H9 (cell line): ENCODE data around the gene ASCC1. TPM values are rescaled to one million over a fixed set of nuclear protein-coding genes. Genes with fewer than 3 reads are reported as not detected.

Source experiments
- DNase-seq: peaks from one replicate; pipeline ENCODE4 v3.0.0-alpha.2; 2017
- H2AFZ ChIP-seq: one replicate; pipeline ENCODE4 v1.6.1; 2013; ENCODE audit warnings: mild to moderate bottlenecking, low read length, control low read depth, moderate library complexity
- H2AK5ac ChIP-seq: 2 replicates; pipeline ENCODE4 v1.6.1; 2013; ENCODE audit warnings: low read length, control low read depth, mixed read lengths; ENCODE audit not compliant: insufficient read length
- H2BK120ac ChIP-seq: one replicate; pipeline ENCODE4 v1.6.1; 2013; ENCODE audit warnings: low read depth, mild to moderate bottlenecking, low read length, control low read depth, inconsistent platforms; ENCODE audit not compliant: poor library complexity, severe bottlenecking
- H2BK12ac ChIP-seq: 2 replicates; pipeline ENCODE4 v1.6.1; 2013; ENCODE audit warnings: low read length, control low read depth, mixed read lengths, low read depth; ENCODE audit not compliant: insufficient read length
- H2BK15ac ChIP-seq: 2 replicates; pipeline ENCODE4 v1.6.1; 2013; ENCODE audit warnings: low read depth, low read length, control low read depth
- H2BK20ac ChIP-seq: one replicate; pipeline ENCODE4 v1.6.1; 2013; ENCODE audit warnings: low read depth, mild to moderate bottlenecking, low read length, control low read depth, inconsistent platforms; ENCODE audit not compliant: poor library complexity, severe bottlenecking
- H2BK5ac ChIP-seq: 2 replicates; pipeline ENCODE4 v1.6.1; 2013; ENCODE audit warnings: low read length, control low read depth, mixed read lengths; ENCODE audit not compliant: insufficient read length
- H3K14ac ChIP-seq: 2 replicates; pipeline ENCODE4 v1.6.1; 2013; ENCODE audit warnings: low read length, control low read depth; ENCODE audit not compliant: insufficient read depth
- H3K18ac ChIP-seq: 2 replicates; pipeline ENCODE4 v1.6.1; 2013; ENCODE audit warnings: low read depth, mild to moderate bottlenecking, mixed read lengths, low read length, control low read depth; ENCODE audit not compliant: insufficient read length
- H3K23ac ChIP-seq: 2 replicates; pipeline ENCODE4 v1.6.1; 2013; ENCODE audit warnings: low read length, control low read depth, mixed read lengths, low read depth; ENCODE audit not compliant: insufficient read length
- H3K23me2 ChIP-seq: 2 replicates; pipeline ENCODE4 v1.6.1; 2013; ENCODE audit warnings: low read depth, mild to moderate bottlenecking, mixed read lengths, low read length, control low read depth; ENCODE audit not compliant: insufficient read length, poor library complexity, severe bottlenecking
- H3K27ac ChIP-seq: 2 replicates; pipeline ENCODE4 v1.5.1; 2013; ENCODE audit warnings: low read length, control low read depth, mixed read lengths, low read depth; ENCODE audit not compliant: insufficient read length
- H3K27me3 ChIP-seq: 2 replicates; pipeline ENCODE4 v1.6.1; 2013; ENCODE audit warnings: low read length, control low read depth, inconsistent platforms; ENCODE audit not compliant: insufficient read depth
- H3K4ac ChIP-seq: 2 replicates; pipeline ENCODE4 v1.6.1; 2013; ENCODE audit warnings: low read depth, mild to moderate bottlenecking, control low read depth, inconsistent platforms, low read length, moderate library complexity
- H3K4me1 ChIP-seq: 2 replicates; pipeline ENCODE4 v1.6.1; 2013; ENCODE audit warnings: low read length, control low read depth, inconsistent platforms; ENCODE audit not compliant: insufficient read depth
- H3K4me2 ChIP-seq: 2 replicates; pipeline ENCODE4 v1.6.1; 2013; ENCODE audit warnings: low read length, control low read depth, mixed read lengths; ENCODE audit not compliant: insufficient read length, insufficient read depth
- H3K56ac ChIP-seq: 2 replicates; pipeline ENCODE4 v1.6.1; 2013; ENCODE audit warnings: low read depth, mild to moderate bottlenecking, mixed read lengths, low read length, control low read depth; ENCODE audit not compliant: insufficient read length
- H3K79me1 ChIP-seq: 2 replicates; pipeline ENCODE4 v1.6.1; 2013; ENCODE audit warnings: low read depth, mild to moderate bottlenecking, moderate library complexity, low read length, control low read depth, inconsistent platforms; ENCODE audit not compliant: insufficient read depth, poor library complexity, severe bottlenecking
- H3K79me2 ChIP-seq: 2 replicates; pipeline ENCODE4 v1.6.1; 2013; ENCODE audit warnings: low read length, control low read depth, inconsistent platforms; ENCODE audit not compliant: insufficient read depth
- H3K9ac ChIP-seq: 2 replicates; pipeline ENCODE4 v1.6.1; 2013; ENCODE audit warnings: low read length, control low read depth, mixed read lengths; ENCODE audit not compliant: insufficient read length; ENCODE audit errors: extremely low read depth
- H3K9me3 ChIP-seq: one replicate; pipeline ENCODE4 v1.6.1; 2013; ENCODE audit warnings: low read depth, low read length, inconsistent platforms; ENCODE audit not compliant: control insufficient read depth
- H3T11ph ChIP-seq: one replicate; pipeline ENCODE4 v1.6.1; 2013; ENCODE audit warnings: mild to moderate bottlenecking, low read length, control low read depth, inconsistent platforms
- H4K20me1 ChIP-seq: one replicate; pipeline ENCODE4 v1.6.1; 2013; ENCODE audit not compliant: control insufficient read depth, insufficient read length, insufficient read depth
- H4K5ac ChIP-seq: 2 replicates; pipeline ENCODE4 v1.6.1; 2013; ENCODE audit warnings: low read depth, mild to moderate bottlenecking, mixed read lengths, low read length, control low read depth; ENCODE audit not compliant: insufficient read length
- H4K8ac ChIP-seq: replicated peaks from 2 replicates; pipeline ENCODE4 v1.6.1; 2013; ENCODE audit warnings: low read length, control low read depth, mixed read lengths, low read depth; ENCODE audit not compliant: insufficient read length
- H4K91ac ChIP-seq: 2 replicates; pipeline ENCODE4 v1.6.1; 2013; ENCODE audit warnings: low read depth, mild to moderate bottlenecking, moderate library complexity, mixed read lengths, low read length, control low read depth; ENCODE audit not compliant: insufficient read length
- H3K27ac Mint-ChIP-seq, 3 experiments: 2 replicates in 2 of 3; 3 replicates in 1 of 3; pipeline ENCODE4 v1.8.0; 2020 to 2021; ENCODE audit warnings: mixed read lengths in 3 of 3, mild to moderate bottlenecking in 1 of 3, moderate library complexity in 1 of 3
- H3K27me3 Mint-ChIP-seq: 2 replicates; pipeline ENCODE4 v1.8.0; 2021; ENCODE audit warnings: low read depth, mild to moderate bottlenecking, moderate library complexity, mixed read lengths
- H3K36me3 Mint-ChIP-seq, 3 experiments: 2 replicates in 2 of 3; 3 replicates in 1 of 3; pipeline ENCODE4 v1.8.0; 2020 to 2021; ENCODE audit warnings: low read depth in 3 of 3, mixed read lengths in 3 of 3; ENCODE audit not compliant: insufficient read depth in 1 of 3
- H3K4me1 Mint-ChIP-seq, 2 experiments: 2 replicates each; pipeline ENCODE4 v1.8.0; 2020; ENCODE audit warnings: mixed read lengths in 2 of 2
- H3K4me3 Mint-ChIP-seq, 2 experiments: 2 replicates in 1 of 2; 3 replicates in 1 of 2; pipeline ENCODE4 v1.8.0; 2020 to 2021; ENCODE audit warnings: mild to moderate bottlenecking in 2 of 2, mixed read lengths in 2 of 2, moderate library complexity in 1 of 2
- H3K9me3 Mint-ChIP-seq, 2 experiments: 2 replicates in 1 of 2; 3 replicates in 1 of 2; pipeline ENCODE4 v1.8.0; 2020; ENCODE audit warnings: mild to moderate bottlenecking in 2 of 2, mixed read lengths in 2 of 2, moderate library complexity in 1 of 2
- WGBS: extraction: QIAGEN DNeasy Blood & Tissue Kit; methylation state at CpG from one replicate; pipeline ENCODE4 v1.1.7; 2013; ENCODE audit warnings: missing lambda C conversion rate, low lambda C conversion rate, mixed read lengths; ENCODE audit not compliant: insufficient read length; ENCODE audit errors: extremely low coverage; 5-methylcytosine and 5-hydroxymethylcytosine counted together
- total RNA-seq: library from RNA; stranded (reverse); gene quantifications from 2 replicates; pipeline ENCODE4 v1.2.1, GENCODE V29; 2021
- TF ChIP-seq, protein P1 (sequence below): fragments of 200-600 bp; sonication (generic); conservative IDR thresholded peaks from 3 replicates; pipeline ENCODE4 v1.8.0; 2021; ENCODE audit warnings: antibody characterized with exemption, mild to moderate bottlenecking

The ASCC1 gene
- total RNA-seq, 1 experiment from 2014 or later: 41.2 TPM

DNA sequence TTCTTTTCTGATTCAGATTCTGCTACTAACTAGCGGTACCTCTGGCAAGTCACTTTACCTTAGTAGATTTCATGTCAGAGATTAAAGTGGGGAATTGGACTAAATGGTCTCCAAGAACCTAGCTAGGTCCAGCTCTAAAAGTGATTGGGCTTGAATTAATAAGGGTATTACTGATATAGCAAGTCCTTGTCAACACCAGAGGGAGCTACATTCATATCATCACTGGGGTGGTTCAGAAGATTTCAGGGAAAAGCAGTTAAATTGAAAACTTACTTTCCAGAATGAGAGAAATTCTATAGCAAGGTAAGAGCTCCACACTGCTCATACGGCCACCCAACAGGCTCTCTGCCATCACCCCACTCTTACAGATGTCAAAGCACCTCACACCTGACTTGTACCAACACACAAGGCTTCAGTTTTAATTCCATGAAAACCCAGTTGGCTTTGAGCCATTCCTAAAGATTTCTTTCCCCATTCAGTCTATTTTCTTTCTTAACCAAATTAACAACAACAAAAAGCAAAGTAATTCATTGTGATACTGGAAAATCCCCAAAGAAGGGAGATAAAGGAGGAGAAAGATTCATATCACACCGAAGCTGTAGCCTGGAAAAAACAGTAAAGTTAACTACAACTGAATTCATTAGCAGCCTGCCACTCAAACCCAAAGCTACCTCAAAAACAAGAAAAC lies 89.7 kb downstream of the ASCC1 start:
- Mint-ChIP-seq H3K27ac (peak overlapping the region in 1 of 3 experiments; percentile 90; a peak in 4 of 7 replicates), H3K9me3 (no peaks in the 10 kb centered on the region), H3K36me3 (peaks cover 0 to 8% (median 0%) of the 10 kb centered on the region in 3 experiments; a peak in 1 of 7 replicates), H3K4me1 (peaks cover 10 to 11% of the 10 kb centered on the region in 2 experiments), H3K4me3 (no peak overlapping the region), H3K27me3 (no peaks in the 10 kb centered on the region)
- Histone ChIP-seq H4K5ac (no peak overlapping the region), H3K4ac (no peak overlapping the region), H3K56ac (no peak overlapping the region), H3K79me1 (no peaks in the 10 kb centered on the region), H3K9ac (no peak overlapping the region), H2AK5ac (no peak overlapping the region), H3T11ph (no peak overlapping the region), H2AFZ (no peak overlapping the region), H3K14ac (no peak overlapping the region), H4K20me1 (no peaks in the 10 kb centered on the region), H4K8ac (no peak overlapping the region), H3K23ac (no peak overlapping the region), H3K4me2 (no peak overlapping the region), H3K23me2 (no peaks in the 10 kb centered on the region), H3K27me3 (no peaks in the 10 kb centered on the region), H3K27ac (no peak overlapping the region), H3K18ac (no peak overlapping the region), H2BK5ac (no peak overlapping the region), H2BK12ac (no peak overlapping the region), H2BK120ac (no peak overlapping the region), H3K79me2 (no peaks in the 10 kb centered on the region), H4K91ac (no peak overlapping the region), H3K9me3 (no peaks in the 10 kb centered on the region), H2BK15ac (no peak overlapping the region), H3K4me1 (no peaks in the 10 kb centered on the region), H2BK20ac (no peak overlapping the region)
- no CpG with 5 or more reads among the region's 3 CpGs for WGBS
- no peak for DNase-seq
- TF ChIP-seq, protein P1, sequence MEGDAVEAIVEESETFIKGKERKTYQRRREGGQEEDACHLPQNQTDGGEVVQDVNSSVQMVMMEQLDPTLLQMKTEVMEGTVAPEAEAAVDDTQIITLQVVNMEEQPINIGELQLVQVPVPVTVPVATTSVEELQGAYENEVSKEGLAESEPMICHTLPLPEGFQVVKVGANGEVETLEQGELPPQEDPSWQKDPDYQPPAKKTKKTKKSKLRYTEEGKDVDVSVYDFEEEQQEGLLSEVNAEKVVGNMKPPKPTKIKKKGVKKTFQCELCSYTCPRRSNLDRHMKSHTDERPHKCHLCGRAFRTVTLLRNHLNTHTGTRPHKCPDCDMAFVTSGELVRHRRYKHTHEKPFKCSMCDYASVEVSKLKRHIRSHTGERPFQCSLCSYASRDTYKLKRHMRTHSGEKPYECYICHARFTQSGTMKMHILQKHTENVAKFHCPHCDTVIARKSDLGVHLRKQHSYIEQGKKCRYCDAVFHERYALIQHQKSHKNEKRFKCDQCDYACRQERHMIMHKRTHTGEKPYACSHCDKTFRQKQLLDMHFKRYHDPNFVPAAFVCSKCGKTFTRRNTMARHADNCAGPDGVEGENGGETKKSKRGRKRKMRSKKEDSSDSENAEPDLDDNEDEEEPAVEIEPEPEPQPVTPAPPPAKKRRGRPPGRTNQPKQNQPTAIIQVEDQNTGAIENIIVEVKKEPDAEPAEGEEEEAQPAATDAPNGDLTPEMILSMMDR: peak; percentile 62
